ENCODE data around the gene MYLK3. TPM values are rescaled to one million over a fixed set of nuclear protein-coding genes. Genes with fewer than 3 reads are reported as not detected.

MYLK3 gene
- total and polyA plus RNA-seq, 2 of the 4 experiments (the other 2 are of a cell fraction), result under 0.01 to 0.03 TPM

DNA sequence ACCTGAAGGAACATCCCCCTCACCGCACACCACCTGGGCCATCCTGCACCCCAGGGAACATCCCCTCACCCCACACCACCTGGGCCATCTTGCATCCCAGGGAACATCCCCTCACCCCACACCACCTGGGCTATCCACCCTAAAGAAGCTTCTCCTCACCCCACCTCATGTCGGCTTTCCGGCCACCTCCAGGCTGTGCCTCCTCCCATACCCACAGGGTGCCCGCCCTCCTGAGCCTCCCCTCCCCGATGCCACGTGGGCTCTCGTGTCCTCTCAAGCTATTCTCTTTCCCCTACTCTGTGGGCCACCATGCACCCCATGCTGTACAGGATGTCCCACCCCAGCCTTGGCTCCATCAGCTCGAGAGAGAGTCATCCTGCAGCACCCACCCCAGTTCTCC lies 18.0 kb downstream of the MYLK3 start:
- in situ Hi-C loops (cut with MboI; ENCODE audit: low sequenced_read_pairs), result no loop called here
- no peaks in the 10 kb centered on the region for H3K36me3 ChIP-seq (ENCODE audit: control insufficient read depth, insufficient read depth, low read length)
- no peak overlapping the region for H2AK5ac ChIP-seq (ENCODE audit: low read depth, low read length)
- no peak overlapping the region for H2BK120ac ChIP-seq (ENCODE audit: low read depth, low read length)
- no peak overlapping the region for H3K18ac ChIP-seq (ENCODE audit: low read depth, low read length)
- no peak overlapping the region for H2BK20ac ChIP-seq (ENCODE audit: low read depth, low read length)
- no peaks in the 10 kb centered on the region; the same call in 1 of the 2 replicates for H3K9me1 ChIP-seq (ENCODE audit: insufficient read depth, low read length)
- intact Hi-C loops (cut with micrococcal nuclease), result no loop called here
- H2BK5ac ChIP-seq (ENCODE audit: low read depth, low read length, poor library complexity, severe bottlenecking), result no peak overlapping the region
- no peak overlapping the region for H3K4me2 ChIP-seq (ENCODE audit: low read depth, low read length)
- H3K27ac ChIP-seq (ENCODE audit: insufficient read depth, low read length), result no peak overlapping the region
- dilution Hi-C loops (cut with HindIII; ENCODE audit: low sequenced_read_pairs, unreplicated experiment), result no loop called here
- no peak overlapping the region for H3K4me3 ChIP-seq (ENCODE audit: insufficient read depth, low read depth, low read length)
- POLR2A ChIA-PET (ENCODE audit: unreplicated experiment), result no interaction called here
- DNase-seq (no peak), ATAC-seq (ENCODE audit: low read depth) (no peak)
- H4K5ac ChIP-seq (ENCODE audit: low read depth, low read length), result no peak overlapping the region
- H3K14ac ChIP-seq (replicated peaks; ENCODE audit: low read depth, low read length), result no peak overlapping the region
- no peak overlapping the region for H3K56ac ChIP-seq (ENCODE audit: extremely low read depth, insufficient read depth, low read length)
- H4K20me1 ChIP-seq (ENCODE audit: insufficient read depth, low read length), result no peaks in the 10 kb centered on the region; the same call in 1 of the 2 replicates
- CTCF ChIA-PET, result no interaction called here
- no peaks in the 10 kb centered on the region for H3K79me1 ChIP-seq (ENCODE audit: low read depth in 1 of 2, low read length in 2 of 2)
- peaks cover 2% of the 10 kb centered on the region; the same call in 1 of the 2 replicates for H3K4me1 ChIP-seq (ENCODE audit: control insufficient read depth, insufficient read depth, low read length)
- H2AK9ac ChIP-seq (replicated peaks; ENCODE audit: low read depth, low read length, poor library complexity), result no peak overlapping the region
- no peak overlapping the region for H3K23ac ChIP-seq (ENCODE audit: low read depth, low read length)
- 83% methylated on average over 7 of the region's 8 CpGs; no CpG with 5 or more reads in 1 of the 2 experiments for WGBS, 2 experiments (ENCODE audit: extremely low coverage in 2 of 2, insufficient read length in 1 of 2)
- TF ChIP-seq ELK1 (IDR thresholded peaks at IDR 0.05; ENCODE audit: borderline replicate concordance, low read depth, low read length), result no peak
- no peak overlapping the region for H3K4ac ChIP-seq (ENCODE audit: low read depth, low read length)
- no peaks in the 10 kb centered on the region for H3K27me3 ChIP-seq (ENCODE audit: control insufficient read depth, insufficient read depth, low read length)
- H3K9me3 ChIP-seq (ENCODE audit: control insufficient read depth, insufficient read depth, low read length), result no peaks in the 10 kb centered on the region
- no peak overlapping the region for H3K9ac ChIP-seq (ENCODE audit: low read depth, low read length)
- no TSS peak for BruUV-seq (replicated peaks)
- no peak overlapping the region for H2BK15ac ChIP-seq (ENCODE audit: low read depth, low read length)
- H4K8ac ChIP-seq (ENCODE audit: low read depth in 2 of 2, low read length in 2 of 2), result no peak overlapping the region
- no peak overlapping the region for H2AFZ ChIP-seq (replicated peaks; ENCODE audit: low read length, poor library complexity)
- no peak overlapping the region for H4K91ac ChIP-seq (ENCODE audit: insufficient read depth, low read depth, low read length)
